SU-DHL-6 (cell line): ENCODE measurements around the gene PTPN14.

Source experiments
- CTCF ChIP-seq: fragments of 200-600 bp; sonication (generic); IDR thresholded peaks from one replicate; pipeline ENCODE4 v1.5.1; 2017; ENCODE audit warnings: antibody characterized with exemption, mild to moderate bottlenecking, low read length, moderate library complexity; ENCODE audit not compliant: insufficient read depth, poor library complexity, severe bottlenecking
- EZH2phosphoT487 ChIP-seq: fragments of 200-600 bp; sonication (generic), shearing (Covaris generic); conservative IDR thresholded peaks from 2 replicates; pipeline ENCODE4 v1.6.1; 2018; ENCODE audit warnings: mild to moderate bottlenecking, antibody characterized with exemption, low read length, moderate library complexity, mixed read lengths

GRCh38 chr1:214400131-214400530 is 151.3 kb downstream of the PTPN14 start:
- TF ChIP-seq CTCF (no peak), EZH2phosphoT487 (no peak)
